NCI-H345 (cell line): ENCODE results near the gene CHST3.
"Not testable (repeated sequence)": the region's sequence is repeated elsewhere in the genome, so short reads cannot be mapped to it uniquely, and the experiment has no call there.

Experiments used
- DNase-seq: peaks from one replicate; lab custom pipeline; 2025; lab: John Stamatoyannopoulos, UW

Gene CHST3

DNA sequence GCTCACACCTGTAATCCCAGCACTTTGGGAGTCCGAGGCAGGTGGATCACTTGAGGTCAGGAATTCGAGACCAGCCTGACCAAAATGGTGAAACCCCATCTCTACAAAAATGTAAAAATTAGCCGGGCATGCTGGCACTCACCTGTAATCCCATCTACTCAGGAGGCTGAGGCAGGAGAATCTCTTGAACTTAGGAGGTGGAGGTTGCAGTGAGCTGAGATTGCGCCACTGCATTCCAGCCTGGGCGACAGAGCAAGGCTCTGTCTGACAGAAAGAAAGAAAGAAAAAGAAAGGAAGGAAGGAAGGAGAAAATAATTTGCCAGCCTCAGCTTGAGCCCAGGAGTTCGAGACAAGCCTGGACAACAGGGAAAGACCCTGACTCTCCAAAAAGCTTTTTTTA, 24.7 kb downstream of the CHST3 start:
- not testable (repeated sequence) for DNase-seq

- no peak for DNase-seq
These were observed 25.7 kb downstream of the CHST3 start for GRCh38 chr10:71989661-71990454.

- no peak for DNase-seq
These were observed 26.6 kb downstream of the CHST3 start for GRCh38 chr10:71990706-71991269.

DNA sequence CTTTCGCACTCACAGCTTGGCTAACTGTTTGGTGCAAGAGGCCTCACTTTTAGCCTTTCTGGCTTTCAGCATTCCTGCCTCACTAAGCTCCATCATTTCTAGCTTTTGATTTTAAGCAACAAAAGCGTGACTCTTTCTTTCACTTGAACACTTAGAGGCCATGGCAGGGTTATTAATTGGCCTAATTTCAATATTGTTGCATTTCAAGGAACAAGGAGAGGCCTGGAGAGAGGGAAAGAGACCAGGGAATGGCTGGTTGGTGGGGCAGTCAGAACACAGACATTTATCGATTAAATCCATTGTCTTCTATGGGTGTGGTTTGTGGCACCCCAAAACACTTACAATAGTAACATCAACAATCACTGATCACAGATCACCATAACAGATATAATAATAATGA, 31.3 kb downstream of the CHST3 start:
- no peak for DNase-seq

GRCh38 chr10:71995887-71996575, 31.8 kb downstream of the CHST3 start:
- DNase-seq, result no peak

GRCh38 chr10:71996592-71997371, 32.6 kb downstream of the CHST3 start:
- DNase-seq, result no peak

DNA sequence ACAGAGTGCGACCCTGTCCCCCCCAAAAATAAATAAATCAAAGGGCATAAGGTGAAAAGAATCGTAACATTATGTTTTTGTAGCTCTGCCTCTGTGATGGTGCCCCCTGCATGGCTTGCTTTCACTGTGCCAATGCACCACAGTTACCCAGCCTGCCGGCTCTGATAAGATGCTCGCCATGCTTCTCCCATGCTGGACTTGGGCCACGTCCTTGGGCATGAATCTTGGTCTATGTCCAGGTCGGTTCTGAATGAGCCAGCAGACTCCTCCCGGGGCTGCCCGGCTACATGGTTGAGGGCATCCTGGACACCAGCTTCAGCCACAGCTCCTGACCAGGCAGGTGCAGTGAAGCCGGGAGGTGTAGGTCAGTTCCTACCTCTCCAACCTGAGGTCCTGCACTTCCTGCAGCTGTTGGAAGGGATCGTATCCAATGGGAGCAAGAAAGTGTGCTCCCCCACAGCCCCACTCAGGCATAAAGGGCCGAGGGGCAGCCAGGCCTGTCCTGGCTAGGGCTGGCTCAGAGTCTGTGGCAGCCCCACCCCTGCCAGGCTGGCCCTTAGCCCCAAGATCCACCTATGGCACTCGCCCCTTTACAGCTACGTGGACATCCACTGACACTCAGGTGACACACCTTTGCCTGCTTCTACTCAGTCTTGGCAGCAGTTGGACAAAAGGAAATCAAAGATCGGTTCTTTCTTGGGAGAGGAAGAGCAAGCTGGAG, 34.1 kb downstream of the CHST3 start:
- DNase-seq, result no peak

DNA sequence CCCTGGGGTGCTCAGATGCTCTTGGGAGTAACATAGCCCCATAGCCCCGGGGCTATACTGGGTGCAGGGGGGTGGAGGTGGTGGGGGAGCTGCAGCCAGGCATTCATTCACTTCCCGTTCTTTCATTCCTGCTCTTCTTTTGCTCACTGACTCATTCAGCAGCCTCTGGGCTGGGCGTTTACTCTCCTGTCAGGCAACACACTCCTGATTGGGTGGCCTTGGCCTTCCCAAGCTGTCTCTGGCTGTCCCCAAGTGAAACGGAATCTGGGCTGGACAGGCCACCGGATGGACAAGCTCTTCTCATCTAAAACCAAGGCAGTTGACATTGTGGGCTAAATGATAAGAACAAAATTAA, 34.6 kb downstream of the CHST3 start:
- no peak for DNase-seq

GRCh38 chr10:71999360-72000072, 35.3 kb downstream of the CHST3 start:
- no peak for DNase-seq

- DNase-seq, result no peak
These were observed 36.2 kb downstream of the CHST3 start for GRCh38 chr10:72000073-72001032.

GRCh38 chr10:72001033-72001395, 36.8 kb downstream of the CHST3 start:
- DNase-seq, result no peak

DNA sequence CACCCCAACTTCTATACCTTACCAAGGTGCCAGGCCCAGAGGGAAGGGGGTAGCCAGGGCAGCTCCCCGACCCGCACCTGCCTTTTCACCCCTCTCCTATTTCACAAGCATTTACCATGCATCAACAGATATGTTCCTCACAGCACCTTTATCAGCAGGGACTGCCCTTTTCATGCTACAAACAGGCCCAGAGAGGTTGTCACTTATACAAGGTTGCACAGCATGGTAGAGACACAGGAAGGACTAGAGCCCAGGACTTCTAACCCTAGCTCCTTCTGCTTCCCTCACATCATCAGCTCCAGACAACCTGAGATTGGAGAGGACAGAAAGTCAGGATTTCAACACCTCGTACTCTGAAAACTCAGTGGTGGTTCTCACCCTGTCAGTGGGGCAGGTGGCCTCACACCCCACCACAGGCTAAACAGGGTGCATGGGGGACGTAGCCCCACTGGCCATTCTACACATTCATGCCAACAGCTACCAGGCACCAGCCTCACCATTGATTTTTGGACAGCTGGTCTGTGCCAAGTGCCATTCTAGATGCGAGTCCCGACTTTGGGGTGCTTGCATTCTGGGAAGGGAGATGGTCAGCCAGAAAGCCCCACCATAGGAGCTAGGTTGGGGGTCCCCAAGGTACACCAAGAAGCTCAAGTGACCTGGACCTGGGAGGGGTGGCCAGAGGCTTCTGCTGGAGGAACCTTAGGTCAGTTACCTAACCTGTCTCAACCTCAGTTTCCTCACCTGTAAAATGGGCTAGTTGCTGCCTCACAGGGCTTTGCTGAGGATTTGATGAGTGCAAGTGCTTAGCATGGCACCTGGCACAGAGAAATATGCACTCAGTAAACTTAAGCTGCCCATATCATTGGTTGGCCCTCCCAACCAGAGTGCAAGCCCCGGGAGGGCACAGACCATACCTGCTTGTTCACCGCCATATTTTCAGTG, 38.4 kb downstream of the CHST3 start:
- no peak for DNase-seq

DNA sequence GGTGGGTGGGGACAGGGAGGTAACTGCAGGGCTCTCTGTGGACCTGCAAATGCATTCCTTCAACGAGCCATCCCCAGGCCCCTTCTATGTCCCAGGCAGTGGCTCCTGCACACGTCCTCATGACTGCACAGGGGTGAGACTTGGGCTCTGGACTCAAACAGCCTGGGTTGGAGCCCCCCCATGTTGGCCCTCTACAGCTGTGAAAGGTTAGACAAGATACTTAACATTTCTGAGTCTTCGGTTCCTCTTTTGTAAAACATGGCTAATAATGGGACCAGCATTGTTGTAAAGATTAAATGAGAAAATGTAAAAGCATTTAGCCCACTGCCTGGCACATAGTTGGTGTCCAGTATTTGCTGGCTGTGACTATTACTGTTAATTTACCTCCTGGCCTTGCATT, 41.8 kb downstream of the CHST3 start:
- DNase-seq, result no peak

DNA sequence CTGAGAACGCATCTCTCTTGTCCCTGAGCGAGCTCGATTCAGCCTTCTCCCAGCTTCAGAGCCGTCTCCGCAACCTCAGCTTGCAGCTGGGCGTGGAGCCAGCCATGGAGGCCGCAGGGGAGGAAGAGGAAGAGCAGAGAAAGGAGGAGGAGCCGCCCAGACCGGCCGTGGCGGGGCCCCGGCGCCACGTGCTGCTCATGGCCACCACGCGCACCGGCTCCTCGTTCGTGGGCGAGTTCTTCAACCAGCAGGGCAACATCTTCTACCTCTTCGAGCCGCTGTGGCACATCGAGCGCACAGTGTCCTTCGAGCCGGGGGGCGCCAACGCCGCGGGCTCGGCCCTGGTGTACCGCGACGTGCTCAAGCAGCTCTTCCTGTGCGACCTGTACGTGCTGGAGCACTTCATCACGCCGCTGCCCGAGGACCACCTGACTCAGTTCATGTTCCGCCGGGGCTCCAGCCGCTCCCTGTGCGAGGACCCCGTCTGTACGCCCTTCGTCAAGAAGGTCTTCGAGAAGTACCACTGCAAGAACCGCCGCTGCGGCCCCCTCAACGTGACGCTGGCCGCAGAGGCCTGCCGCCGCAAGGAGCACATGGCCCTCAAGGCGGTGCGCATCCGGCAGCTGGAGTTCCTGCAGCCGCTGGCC, 43.2 kb downstream of the CHST3 start:
- DNase-seq, result no peak

DNA sequence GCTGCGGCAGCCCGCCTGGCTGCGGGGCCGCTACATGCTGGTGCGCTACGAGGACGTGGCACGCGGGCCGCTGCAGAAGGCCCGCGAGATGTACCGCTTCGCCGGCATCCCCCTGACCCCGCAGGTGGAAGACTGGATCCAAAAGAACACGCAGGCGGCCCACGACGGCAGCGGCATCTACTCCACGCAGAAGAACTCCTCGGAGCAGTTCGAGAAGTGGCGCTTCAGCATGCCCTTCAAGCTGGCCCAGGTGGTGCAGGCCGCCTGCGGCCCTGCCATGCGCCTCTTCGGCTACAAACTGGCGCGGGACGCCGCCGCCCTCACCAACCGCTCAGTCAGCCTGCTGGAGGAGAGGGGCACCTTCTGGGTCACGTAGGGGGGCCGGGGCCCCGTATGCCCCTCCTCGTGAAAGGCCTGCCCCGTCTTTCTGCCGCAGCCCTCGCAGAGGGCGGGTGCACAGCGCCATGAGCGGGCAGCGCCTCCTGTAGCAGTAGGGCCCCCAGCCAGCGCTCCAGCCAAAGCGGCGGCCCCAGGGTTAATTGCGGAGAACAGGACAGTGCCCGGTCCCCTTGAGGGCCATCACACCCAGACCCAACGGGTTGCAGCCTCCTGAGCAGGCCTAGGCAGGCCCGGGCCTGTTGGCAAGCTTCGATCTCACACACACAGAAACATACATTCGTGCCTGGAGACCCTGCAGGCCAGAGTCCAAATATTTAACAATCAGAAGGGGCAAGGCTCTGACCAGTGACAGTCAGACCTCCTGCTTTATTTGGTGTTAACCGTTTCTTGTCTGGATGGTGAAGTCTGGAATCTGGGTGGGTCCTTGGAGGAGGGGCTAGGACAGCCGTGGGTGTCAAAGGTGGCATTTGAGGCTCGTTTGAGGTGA, 44.1 kb downstream of the CHST3 start:
- DNase-seq, result no peak

- no peak for DNase-seq
These were observed 44.8 kb downstream of the CHST3 start for GRCh38 chr10:72009051-72009424.

DNA sequence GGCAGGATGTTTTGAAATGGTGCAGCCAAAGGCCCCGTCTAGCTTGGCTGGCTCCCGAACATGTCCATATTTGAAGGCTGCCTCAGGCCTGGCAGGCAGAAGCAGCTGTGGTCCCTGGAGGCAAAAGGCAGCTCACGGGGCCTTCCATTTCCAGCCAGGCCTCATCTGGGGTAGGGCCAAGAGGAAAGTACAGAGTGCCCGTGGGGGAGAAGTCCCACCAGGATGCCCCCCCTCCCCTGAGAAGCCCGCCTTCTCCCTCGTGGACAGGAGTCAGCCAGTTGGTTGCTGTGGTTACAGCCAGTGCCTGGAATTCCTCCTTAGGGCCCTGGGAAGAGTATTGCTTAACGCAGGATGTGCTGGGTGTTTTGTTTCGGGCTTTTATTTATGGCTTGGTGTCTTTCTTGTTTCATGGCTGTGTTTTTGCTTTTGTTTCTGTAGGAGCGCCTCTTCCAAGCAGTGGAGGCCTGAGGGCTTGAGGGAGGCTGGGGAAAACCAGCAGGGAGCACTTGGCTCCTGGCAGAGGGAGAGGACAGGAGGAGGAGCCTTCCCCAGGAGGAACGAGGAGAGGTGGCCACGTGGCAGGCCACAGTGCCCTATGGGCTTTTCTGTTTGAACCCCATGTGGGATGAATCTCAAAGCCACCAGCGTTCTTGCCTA, 45.4 kb downstream of the CHST3 start:
- no peak for DNase-seq
